ENCODE data around the gene GNG7. TPM values are rescaled to one million over a fixed set of nuclear protein-coding genes. Genes with fewer than 3 reads are reported as not detected.

GNG7 gene
- total and polyA plus RNA-seq, 10 of the 15 experiments (the other 5 are each of a cell fraction or from before 2014, with no cell fraction given), result 1.9 to 13.6 (median 6.5) TPM

DNA sequence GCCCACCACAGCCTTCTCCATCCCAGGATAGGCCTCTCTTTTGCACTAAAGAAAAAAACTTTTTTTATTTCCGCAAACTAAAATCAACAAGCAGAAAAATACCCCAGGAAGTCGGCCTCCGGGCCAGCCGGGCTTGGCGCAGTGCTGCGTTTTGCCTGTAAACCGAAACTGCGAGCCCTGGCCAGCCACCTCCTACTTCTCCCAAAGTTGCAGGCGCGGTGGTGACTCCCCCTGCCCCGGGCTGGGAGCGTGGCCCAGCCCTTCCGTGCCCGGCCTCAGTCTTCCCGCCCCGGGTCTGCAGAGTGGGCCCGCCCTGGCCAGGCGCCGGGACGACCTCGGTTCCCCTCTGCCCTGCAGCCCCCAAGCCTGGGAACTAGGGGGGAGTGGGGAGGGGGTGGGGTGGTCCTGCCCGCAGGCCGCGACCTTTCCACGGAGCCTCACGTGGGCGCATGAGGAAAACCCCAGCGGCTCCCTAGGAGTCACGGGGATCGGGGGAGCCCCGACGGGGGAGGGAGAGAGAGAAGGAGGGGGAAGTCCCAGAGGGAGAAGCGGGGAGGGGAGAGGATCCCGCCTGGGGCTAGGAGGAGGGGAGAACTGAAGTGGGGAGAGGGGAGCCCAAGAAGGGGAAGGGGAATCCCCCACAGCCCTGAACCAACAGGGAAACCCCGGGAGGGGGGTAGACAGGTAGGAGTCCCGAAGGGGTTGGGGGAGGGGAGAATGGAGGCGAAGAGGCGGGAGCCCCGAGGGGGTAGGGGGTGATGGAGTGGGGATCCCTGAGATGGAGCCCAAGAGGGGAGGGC lies 223.5 kb downstream of the GNG7 start (continued):
- TF ChIP-seq, protein P1, sequence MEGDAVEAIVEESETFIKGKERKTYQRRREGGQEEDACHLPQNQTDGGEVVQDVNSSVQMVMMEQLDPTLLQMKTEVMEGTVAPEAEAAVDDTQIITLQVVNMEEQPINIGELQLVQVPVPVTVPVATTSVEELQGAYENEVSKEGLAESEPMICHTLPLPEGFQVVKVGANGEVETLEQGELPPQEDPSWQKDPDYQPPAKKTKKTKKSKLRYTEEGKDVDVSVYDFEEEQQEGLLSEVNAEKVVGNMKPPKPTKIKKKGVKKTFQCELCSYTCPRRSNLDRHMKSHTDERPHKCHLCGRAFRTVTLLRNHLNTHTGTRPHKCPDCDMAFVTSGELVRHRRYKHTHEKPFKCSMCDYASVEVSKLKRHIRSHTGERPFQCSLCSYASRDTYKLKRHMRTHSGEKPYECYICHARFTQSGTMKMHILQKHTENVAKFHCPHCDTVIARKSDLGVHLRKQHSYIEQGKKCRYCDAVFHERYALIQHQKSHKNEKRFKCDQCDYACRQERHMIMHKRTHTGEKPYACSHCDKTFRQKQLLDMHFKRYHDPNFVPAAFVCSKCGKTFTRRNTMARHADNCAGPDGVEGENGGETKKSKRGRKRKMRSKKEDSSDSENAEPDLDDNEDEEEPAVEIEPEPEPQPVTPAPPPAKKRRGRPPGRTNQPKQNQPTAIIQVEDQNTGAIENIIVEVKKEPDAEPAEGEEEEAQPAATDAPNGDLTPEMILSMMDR (IDR thresholded peaks at IDR 0.05 in 2 of 3, conservative IDR thresholded peaks at IDR 0.05 in 1 of 3; ENCODE audit: control insufficient read depth in 2 of 3, extremely low read depth in 1 of 3, insufficient read depth in 1 of 3, low read depth in 3 of 3, low read length in 3 of 3), result no peak
- TF ChIP-seq, protein P2, sequence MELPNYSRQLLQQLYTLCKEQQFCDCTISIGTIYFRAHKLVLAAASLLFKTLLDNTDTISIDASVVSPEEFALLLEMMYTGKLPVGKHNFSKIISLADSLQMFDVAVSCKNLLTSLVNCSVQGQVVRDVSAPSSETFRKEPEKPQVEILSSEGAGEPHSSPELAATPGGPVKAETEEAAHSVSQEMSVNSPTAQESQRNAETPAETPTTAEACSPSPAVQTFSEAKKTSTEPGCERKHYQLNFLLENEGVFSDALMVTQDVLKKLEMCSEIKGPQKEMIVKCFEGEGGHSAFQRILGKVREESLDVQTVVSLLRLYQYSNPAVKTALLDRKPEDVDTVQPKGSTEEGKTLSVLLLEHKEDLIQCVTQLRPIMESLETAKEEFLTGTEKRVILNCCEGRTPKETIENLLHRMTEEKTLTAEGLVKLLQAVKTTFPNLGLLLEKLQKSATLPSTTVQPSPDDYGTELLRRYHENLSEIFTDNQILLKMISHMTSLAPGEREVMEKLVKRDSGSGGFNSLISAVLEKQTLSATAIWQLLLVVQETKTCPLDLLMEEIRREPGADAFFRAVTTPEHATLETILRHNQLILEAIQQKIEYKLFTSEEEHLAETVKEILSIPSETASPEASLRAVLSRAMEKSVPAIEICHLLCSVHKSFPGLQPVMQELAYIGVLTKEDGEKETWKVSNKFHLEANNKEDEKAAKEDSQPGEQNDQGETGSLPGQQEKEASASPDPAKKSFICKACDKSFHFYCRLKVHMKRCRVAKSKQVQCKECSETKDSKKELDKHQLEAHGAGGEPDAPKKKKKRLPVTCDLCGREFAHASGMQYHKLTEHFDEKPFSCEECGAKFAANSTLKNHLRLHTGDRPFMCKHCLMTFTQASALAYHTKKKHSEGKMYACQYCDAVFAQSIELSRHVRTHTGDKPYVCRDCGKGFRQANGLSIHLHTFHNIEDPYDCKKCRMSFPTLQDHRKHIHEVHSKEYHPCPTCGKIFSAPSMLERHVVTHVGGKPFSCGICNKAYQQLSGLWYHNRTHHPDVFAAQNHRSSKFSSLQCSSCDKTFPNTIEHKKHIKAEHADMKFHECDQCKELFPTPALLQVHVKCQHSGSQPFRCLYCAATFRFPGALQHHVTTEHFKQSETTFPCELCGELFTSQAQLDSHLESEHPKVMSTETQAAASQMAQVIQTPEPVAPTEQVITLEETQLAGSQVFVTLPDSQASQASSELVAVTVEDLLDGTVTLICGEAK (IDR thresholded peaks at IDR 0.05; ENCODE audit: borderline replicate concordance), result no peak
- TF ChIP-seq NR2C1 (IDR thresholded peaks at IDR 0.05) (no peak), SMC3 (IDR thresholded peaks at IDR 0.05; ENCODE audit: borderline replicate concordance, low read length) (peak; percentile 21; the same call in 1 of the 2 replicates), SMAD5 (IDR thresholded peaks at IDR 0.05; ENCODE audit: low read depth) (peak; percentile 41; the same call in 1 of the 2 replicates), TCF3 (IDR thresholded peaks at IDR 0.05; ENCODE audit: borderline replicate concordance, insufficient read depth, low read depth, low read length) (no peak), GABPA (IDR thresholded peaks at IDR 0.05; ENCODE audit: low read depth) (no peak), NFIC (IDR thresholded peaks at IDR 0.05; ENCODE audit: low read depth, low read length) (peak; percentile 84), DPF2 (IDR thresholded peaks at IDR 0.05) (peak; percentile 31; the same call in 1 of the 2 replicates), KAT2A (conservative IDR thresholded peaks at IDR 0.05; ENCODE audit: control insufficient read depth, low read depth, low read length) (no peak), CEBPB (IDR thresholded peaks at IDR 0.05; ENCODE audit: borderline replicate concordance in 1 of 2, low read depth in 2 of 2, low read length in 2 of 2) (no peak), JUND (IDR thresholded peaks at IDR 0.05; ENCODE audit: low read depth, low read length) (no peak), ETV6 (conservative IDR thresholded peaks at IDR 0.05 in 1 of 2, IDR thresholded peaks at IDR 0.05 in 1 of 2; ENCODE audit: borderline replicate concordance in 1 of 2, low read depth in 1 of 2) (no peak; a peak in 1 of 4 replicates), ZZZ3 (IDR thresholded peaks at IDR 0.05; ENCODE audit: control insufficient read depth, insufficient read length, low read depth) (no peak), TAF1 (IDR thresholded peaks at IDR 0.05; ENCODE audit: borderline replicate concordance, low read depth, low read length) (peak; percentile 6; the same call in 1 of the 2 replicates), ZNF207 (IDR thresholded peaks at IDR 0.05; ENCODE audit: borderline replicate concordance) (no peak), FOXM1 (IDR thresholded peaks at IDR 0.05; ENCODE audit: low read depth, low read length) (peak; percentile 50)
- TF ChIP-seq, protein P3, sequence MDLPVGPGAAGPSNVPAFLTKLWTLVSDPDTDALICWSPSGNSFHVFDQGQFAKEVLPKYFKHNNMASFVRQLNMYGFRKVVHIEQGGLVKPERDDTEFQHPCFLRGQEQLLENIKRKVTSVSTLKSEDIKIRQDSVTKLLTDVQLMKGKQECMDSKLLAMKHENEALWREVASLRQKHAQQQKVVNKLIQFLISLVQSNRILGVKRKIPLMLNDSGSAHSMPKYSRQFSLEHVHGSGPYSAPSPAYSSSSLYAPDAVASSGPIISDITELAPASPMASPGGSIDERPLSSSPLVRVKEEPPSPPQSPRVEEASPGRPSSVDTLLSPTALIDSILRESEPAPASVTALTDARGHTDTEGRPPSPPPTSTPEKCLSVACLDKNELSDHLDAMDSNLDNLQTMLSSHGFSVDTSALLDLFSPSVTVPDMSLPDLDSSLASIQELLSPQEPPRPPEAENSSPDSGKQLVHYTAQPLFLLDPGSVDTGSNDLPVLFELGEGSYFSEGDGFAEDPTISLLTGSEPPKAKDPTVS (IDR thresholded peaks at IDR 0.05; ENCODE audit: low read depth, low read length), result 0 out of 2 replicates have a peak, but pooled peaks have one; percentile 52
- TF ChIP-seq, protein P4, sequence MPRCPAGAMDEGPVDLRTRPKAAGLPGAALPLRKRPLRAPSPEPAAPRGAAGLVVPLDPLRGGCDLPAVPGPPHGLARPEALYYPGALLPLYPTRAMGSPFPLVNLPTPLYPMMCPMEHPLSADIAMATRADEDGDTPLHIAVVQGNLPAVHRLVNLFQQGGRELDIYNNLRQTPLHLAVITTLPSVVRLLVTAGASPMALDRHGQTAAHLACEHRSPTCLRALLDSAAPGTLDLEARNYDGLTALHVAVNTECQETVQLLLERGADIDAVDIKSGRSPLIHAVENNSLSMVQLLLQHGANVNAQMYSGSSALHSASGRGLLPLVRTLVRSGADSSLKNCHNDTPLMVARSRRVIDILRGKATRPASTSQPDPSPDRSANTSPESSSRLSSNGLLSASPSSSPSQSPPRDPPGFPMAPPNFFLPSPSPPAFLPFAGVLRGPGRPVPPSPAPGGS (IDR thresholded peaks at IDR 0.05; ENCODE audit: borderline replicate concordance, insufficient read depth, low read depth, low read length, poor library complexity, severe bottlenecking), result peak; percentile 86

Data from GM12878 (cell line).